SU-DHL-6 (cell line): ENCODE measurements around the gene TASOR2.
A peak's percentile ranks its signal among the peaks of the same experiment; 100 is the strongest.

Experiments used
- H2AFZ ChIP-seq: fragments of 200-600 bp; sonication (generic); 2 replicates; pipeline ENCODE4 v1.6.1; 2014; ENCODE audit warnings: low read depth, mild to moderate bottlenecking, moderate library complexity, mixed read lengths, antibody characterized with exemption, low read length; ENCODE audit not compliant: severe bottlenecking
- H3F3A ChIP-seq: fragments of 200-600 bp; shearing (Covaris generic); 2 replicates; pipeline ENCODE4 v1.6.0; 2016; ENCODE audit warnings: antibody characterized with exemption, mild to moderate bottlenecking; ENCODE audit not compliant: insufficient read depth
- H3K27ac ChIP-seq: fragments of 200-600 bp; sonication (generic); 2 replicates; pipeline ENCODE4 v1.5.1; 2016; ENCODE audit warnings: low read depth, mild to moderate bottlenecking, low read length, moderate library complexity, mixed read lengths
- H3K27me3 ChIP-seq: fragments of 200-600 bp; sonication (generic), shearing (Covaris generic); 2 replicates; pipeline ENCODE4 v1.6.0; 2014; ENCODE audit warnings: mild to moderate bottlenecking, low read length
- H3K36me3 ChIP-seq: fragments of 200-600 bp; sonication (generic); 2 replicates; pipeline ENCODE4 v1.6.1; 2014; ENCODE audit warnings: mild to moderate bottlenecking, low read length, mixed read lengths
- H3K4me2 ChIP-seq: fragments of 300-600, 200-600 bp; shearing (Covaris generic), sonication (generic); 2 replicates; pipeline ENCODE4 v1.6.0; 2014; ENCODE audit warnings: low read length, low read depth, mild to moderate bottlenecking; ENCODE audit not compliant: poor library complexity, severe bottlenecking
- H3K4me3 ChIP-seq: fragments of 200-600 bp; sonication (generic); 2 replicates; pipeline ENCODE4 v1.5.1; 2014; ENCODE audit warnings: antibody characterized with exemption, low read length, mild to moderate bottlenecking, mixed read lengths; ENCODE audit not compliant: insufficient read depth, poor library complexity, severe bottlenecking
- H3K79me2 ChIP-seq: fragments of 200-600 bp; sonication (generic); 2 replicates; pipeline ENCODE4 v1.6.1; 2014; ENCODE audit warnings: mild to moderate bottlenecking, low read length, moderate library complexity; ENCODE audit not compliant: insufficient read depth
- H3K9ac ChIP-seq: fragments of 200-600 bp; sonication (generic); 2 replicates; pipeline ENCODE4 v1.7.0; 2014; ENCODE audit warnings: mild to moderate bottlenecking, low read length
- H3K9me2 ChIP-seq: fragments of 200-600 bp; sonication (generic); replicated peaks from 2 replicates; pipeline ENCODE4 v1.6.1; 2014; ENCODE audit warnings: low read length; ENCODE audit not compliant: insufficient read depth
- H3K9me3 ChIP-seq: fragments of 200-600 bp; sonication (generic); 2 replicates; pipeline ENCODE4 v1.6.1; 2014; ENCODE audit warnings: low read length, mixed read lengths; ENCODE audit not compliant: insufficient read depth
- H4K20me1 ChIP-seq: fragments of 200-600 bp; sonication (generic); 2 replicates; pipeline ENCODE4 v1.6.1; 2014; ENCODE audit warnings: low read depth, mild to moderate bottlenecking, antibody characterized with exemption, low read length, moderate library complexity, mixed read lengths
- EZH2phosphoT487 ChIP-seq: fragments of 200-600 bp; sonication (generic), shearing (Covaris generic); conservative IDR thresholded peaks from 2 replicates; pipeline ENCODE4 v1.6.1; 2018; ENCODE audit warnings: mild to moderate bottlenecking, antibody characterized with exemption, low read length, moderate library complexity, mixed read lengths
- TF ChIP-seq, protein P1 (sequence below): fragments of 200-600 bp; sonication (generic); IDR thresholded peaks from one replicate; pipeline ENCODE4 v1.5.1; 2017; ENCODE audit warnings: antibody characterized with exemption, mild to moderate bottlenecking, low read length, moderate library complexity; ENCODE audit not compliant: insufficient read depth, poor library complexity, severe bottlenecking

TASOR2 gene

DNA sequence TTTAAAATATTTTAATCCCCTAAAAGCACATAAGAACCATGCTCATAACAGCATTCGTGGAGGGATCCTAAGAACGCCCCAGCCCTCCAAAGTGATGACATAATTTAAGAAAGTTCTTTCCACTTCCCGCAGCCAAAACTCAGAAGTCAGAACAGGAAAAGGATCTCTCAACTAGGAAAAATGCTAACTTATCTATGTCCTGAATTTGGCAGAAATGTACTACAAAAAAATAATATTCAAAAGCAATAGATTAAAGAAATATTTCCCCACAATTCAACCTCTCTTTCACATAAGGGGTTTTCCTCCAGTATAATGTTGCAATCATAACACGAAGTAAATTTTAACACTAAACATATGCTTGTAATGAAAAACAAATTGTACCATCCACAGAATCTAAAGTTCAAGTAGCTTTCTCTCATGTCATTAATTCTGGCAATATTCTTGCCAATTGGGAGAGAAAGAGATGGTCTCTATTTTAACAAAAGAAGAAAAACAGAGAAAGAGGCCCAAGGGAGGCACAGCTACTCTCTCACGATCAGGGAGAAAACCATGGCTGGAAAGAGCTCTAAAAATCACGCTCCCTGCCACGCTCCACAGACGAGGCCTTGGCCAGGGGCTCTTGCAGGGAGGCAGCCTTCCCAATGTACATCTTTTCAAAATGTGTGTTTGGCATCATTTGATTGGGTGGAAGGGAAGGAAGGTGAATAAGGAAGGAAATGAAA lies 41.1 kb upstream of the TASOR2 start:
- no peak for TF ChIP-seq EZH2phosphoT487
- TF ChIP-seq, protein P1, sequence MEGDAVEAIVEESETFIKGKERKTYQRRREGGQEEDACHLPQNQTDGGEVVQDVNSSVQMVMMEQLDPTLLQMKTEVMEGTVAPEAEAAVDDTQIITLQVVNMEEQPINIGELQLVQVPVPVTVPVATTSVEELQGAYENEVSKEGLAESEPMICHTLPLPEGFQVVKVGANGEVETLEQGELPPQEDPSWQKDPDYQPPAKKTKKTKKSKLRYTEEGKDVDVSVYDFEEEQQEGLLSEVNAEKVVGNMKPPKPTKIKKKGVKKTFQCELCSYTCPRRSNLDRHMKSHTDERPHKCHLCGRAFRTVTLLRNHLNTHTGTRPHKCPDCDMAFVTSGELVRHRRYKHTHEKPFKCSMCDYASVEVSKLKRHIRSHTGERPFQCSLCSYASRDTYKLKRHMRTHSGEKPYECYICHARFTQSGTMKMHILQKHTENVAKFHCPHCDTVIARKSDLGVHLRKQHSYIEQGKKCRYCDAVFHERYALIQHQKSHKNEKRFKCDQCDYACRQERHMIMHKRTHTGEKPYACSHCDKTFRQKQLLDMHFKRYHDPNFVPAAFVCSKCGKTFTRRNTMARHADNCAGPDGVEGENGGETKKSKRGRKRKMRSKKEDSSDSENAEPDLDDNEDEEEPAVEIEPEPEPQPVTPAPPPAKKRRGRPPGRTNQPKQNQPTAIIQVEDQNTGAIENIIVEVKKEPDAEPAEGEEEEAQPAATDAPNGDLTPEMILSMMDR: no peak
- Histone ChIP-seq H3F3A (no peaks in the 10 kb centered on the region), H3K27ac (no peak overlapping the region), H3K4me3 (no peak overlapping the region), H3K9ac (no peak overlapping the region), H3K27me3 (no peaks in the 10 kb centered on the region), H2AFZ (no peak overlapping the region), H3K4me2 (no peak overlapping the region), H3K79me2 (no peaks in the 10 kb centered on the region), H3K9me3 (no peaks in the 10 kb centered on the region), H3K9me2 (no peaks in the 10 kb centered on the region), H3K36me3 (peaks cover 8% of the 10 kb centered on the region; the same call in 1 of the 2 replicates), H4K20me1 (no peaks in the 10 kb centered on the region)

DNA sequence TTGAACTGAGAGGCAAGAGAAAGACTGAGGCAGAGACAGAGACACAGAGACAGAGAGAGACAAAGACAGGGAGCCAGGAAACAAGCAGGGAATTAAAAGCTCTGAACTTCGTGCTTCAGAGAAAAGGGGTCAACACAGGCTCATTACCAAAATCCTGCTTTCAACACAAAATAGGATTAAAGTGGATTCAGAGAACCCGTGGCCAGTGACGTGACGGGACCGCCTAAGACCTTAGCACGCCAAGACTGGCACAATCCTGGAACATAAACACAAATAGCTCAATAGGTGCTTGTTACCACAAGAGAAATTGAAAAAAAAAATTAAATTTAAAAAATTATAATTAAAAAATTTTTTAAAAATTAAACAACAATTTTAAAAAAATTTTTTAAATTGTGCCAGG lies 39.7 kb upstream of the TASOR2 start:
- TF ChIP-seq, protein P1: no peak
- TF ChIP-seq EZH2phosphoT487: no peak
- Histone ChIP-seq H3K79me2 (no peaks in the 10 kb centered on the region), H3K36me3 (peaks cover under 1% of the 10 kb centered on the region; the same call in 1 of the 2 replicates), H2AFZ (no peak overlapping the region), H3K4me3 (no peak overlapping the region), H3K9me2 (no peaks in the 10 kb centered on the region), H3K27ac (no peak overlapping the region), H4K20me1 (no peaks in the 10 kb centered on the region), H3K9ac (no peak overlapping the region), H3K27me3 (no peaks in the 10 kb centered on the region), H3F3A (no peaks in the 10 kb centered on the region), H3K4me2 (no peak overlapping the region), H3K9me3 (no peaks in the 10 kb centered on the region)

DNA sequence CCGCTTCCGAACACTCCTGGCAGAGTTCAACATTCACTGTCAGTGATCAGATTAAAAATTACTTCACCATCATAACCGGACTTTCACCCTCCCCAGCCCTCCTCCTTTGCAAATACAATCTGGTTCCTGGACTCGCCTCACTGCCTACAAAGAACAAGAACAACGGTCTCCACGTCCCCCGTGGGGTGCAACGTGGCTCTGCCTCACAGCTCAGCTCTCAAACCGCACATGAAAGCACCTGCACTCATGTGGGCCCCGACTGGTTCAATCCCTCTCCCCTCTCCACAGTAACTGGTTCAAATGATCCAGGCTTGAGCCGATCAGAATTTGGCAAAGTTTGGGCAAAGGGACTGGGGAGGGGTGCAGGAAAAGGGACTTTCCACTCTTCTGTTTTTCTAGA lies 39.3 kb upstream of the TASOR2 start:
- Histone ChIP-seq H3K27ac (peak overlapping the region; percentile 25; the same call in 1 of the 2 replicates), H3K36me3 (no peaks in the 10 kb centered on the region; the same call in 1 of the 2 replicates), H3K9me2 (no peaks in the 10 kb centered on the region), H3K4me2 (no peak overlapping the region), H4K20me1 (no peaks in the 10 kb centered on the region), H3K4me3 (no peak overlapping the region), H3K9me3 (no peaks in the 10 kb centered on the region), H2AFZ (no peak overlapping the region), H3F3A (no peaks in the 10 kb centered on the region), H3K9ac (0 out of 2 replicates have a peak overlapping the region, but pooled peaks have one; percentile 11), H3K79me2 (no peaks in the 10 kb centered on the region), H3K27me3 (no peaks in the 10 kb centered on the region)
- TF ChIP-seq, protein P1: no peak
- no peak for TF ChIP-seq EZH2phosphoT487
